ENCODE measurements around the gene NIN.

The NIN gene

GRCh38 chr14:50796390-50796789 is 34.6 kb downstream of the NIN start:
- no peak for DNase-seq (ENCODE audit: insufficient read length, low spot score)
- TF ChIP-seq, protein P1, sequence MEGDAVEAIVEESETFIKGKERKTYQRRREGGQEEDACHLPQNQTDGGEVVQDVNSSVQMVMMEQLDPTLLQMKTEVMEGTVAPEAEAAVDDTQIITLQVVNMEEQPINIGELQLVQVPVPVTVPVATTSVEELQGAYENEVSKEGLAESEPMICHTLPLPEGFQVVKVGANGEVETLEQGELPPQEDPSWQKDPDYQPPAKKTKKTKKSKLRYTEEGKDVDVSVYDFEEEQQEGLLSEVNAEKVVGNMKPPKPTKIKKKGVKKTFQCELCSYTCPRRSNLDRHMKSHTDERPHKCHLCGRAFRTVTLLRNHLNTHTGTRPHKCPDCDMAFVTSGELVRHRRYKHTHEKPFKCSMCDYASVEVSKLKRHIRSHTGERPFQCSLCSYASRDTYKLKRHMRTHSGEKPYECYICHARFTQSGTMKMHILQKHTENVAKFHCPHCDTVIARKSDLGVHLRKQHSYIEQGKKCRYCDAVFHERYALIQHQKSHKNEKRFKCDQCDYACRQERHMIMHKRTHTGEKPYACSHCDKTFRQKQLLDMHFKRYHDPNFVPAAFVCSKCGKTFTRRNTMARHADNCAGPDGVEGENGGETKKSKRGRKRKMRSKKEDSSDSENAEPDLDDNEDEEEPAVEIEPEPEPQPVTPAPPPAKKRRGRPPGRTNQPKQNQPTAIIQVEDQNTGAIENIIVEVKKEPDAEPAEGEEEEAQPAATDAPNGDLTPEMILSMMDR (IDR thresholded peaks at IDR 0.05; ENCODE audit: insufficient read depth, missing control alignments): no peak
- no peak for FAIRE-seq

- TF ChIP-seq, protein P1 (IDR thresholded peaks at IDR 0.05; ENCODE audit: insufficient read depth, missing control alignments): no peak
- no peak for FAIRE-seq
Observed at GRCh38 chr14:50795909-50796308, 35.1 kb downstream of the NIN start.

GRCh38 chr14:50795142-50795541 is 35.8 kb downstream of the NIN start:
- DNase-seq (ENCODE audit: insufficient read length, low spot score) (no peak), FAIRE-seq (no peak)
- TF ChIP-seq, protein P1 (IDR thresholded peaks at IDR 0.05; ENCODE audit: insufficient read depth, missing control alignments): no peak

More at GRCh38 chr14:50795909-50796308, 35.1 kb downstream of the NIN start:
- no peak for DNase-seq (ENCODE audit: insufficient read length, low spot score)

- FAIRE-seq (no peak), DNase-seq (ENCODE audit: insufficient read length, low spot score) (no peak)
- TF ChIP-seq, protein P1 (IDR thresholded peaks at IDR 0.05; ENCODE audit: insufficient read depth, missing control alignments): no peak
Observed at GRCh38 chr14:50794068-50794645, 36.8 kb downstream of the NIN start.

- FAIRE-seq (no peak), DNase-seq (ENCODE audit: insufficient read length, low spot score) (no peak)
- TF ChIP-seq, protein P1 (IDR thresholded peaks at IDR 0.05; ENCODE audit: insufficient read depth, missing control alignments): no peak
Observed at GRCh38 chr14:50792634-50793068, 38.3 kb downstream of the NIN start.

- no peak for DNase-seq (ENCODE audit: insufficient read length, low spot score)
- no peak for FAIRE-seq
- TF ChIP-seq, protein P1 (IDR thresholded peaks at IDR 0.05; ENCODE audit: insufficient read depth, missing control alignments): no peak
Observed at GRCh38 chr14:50792051-50792477, 38.9 kb downstream of the NIN start.

- no peak for DNase-seq (ENCODE audit: insufficient read length, low spot score)
- FAIRE-seq: no peak
- TF ChIP-seq, protein P1 (IDR thresholded peaks at IDR 0.05; ENCODE audit: insufficient read depth, missing control alignments): no peak
Observed at GRCh38 chr14:50791201-50791600, 39.8 kb downstream of the NIN start.
